C4-2B (cell line): ENCODE data around the gene C11orf65.
"Not testable (repeated sequence)": the region's sequence is repeated elsewhere in the genome, so short reads cannot be mapped to it uniquely, and the experiment has no call there.

ENCODE experiments used
- H3K27ac ChIP-seq: fragments of 450-650 bp; 2 replicates; pipeline ENCODE4 v1.5.1; 2017
- ZFX ChIP-seq: fragments of 450-650 bp; IDR thresholded peaks from 2 replicates; pipeline ENCODE4 v1.6.1; 2017
- TF ChIP-seq, protein P1 (sequence below): fragments of 450-650 bp; conservative IDR thresholded peaks from 2 replicates; pipeline ENCODE4 v1.5.1; 2017; ENCODE audit warnings: mild to moderate bottlenecking

C11orf65 gene

DNA sequence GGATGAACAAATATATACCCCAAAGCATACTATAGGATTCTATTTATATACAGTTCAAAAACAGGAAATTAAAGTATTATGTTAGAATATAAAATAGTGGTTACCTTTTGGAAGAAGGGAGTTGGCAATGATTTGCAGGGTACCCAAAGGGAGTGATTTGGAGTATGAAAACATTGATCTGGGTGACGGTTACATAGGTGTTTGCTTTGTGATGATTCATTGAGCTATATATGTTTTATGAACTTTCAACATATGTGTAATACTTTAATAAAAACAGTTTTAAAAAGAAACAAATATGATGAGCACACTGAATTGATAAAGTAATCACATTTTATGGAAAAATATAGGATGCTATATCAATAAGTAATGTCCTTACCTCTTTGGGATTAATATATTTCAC, 36.0 kb downstream of the C11orf65 start:
- no peak overlapping the region for H3K27ac ChIP-seq
- no peak for TF ChIP-seq ZFX
- TF ChIP-seq, protein P1, sequence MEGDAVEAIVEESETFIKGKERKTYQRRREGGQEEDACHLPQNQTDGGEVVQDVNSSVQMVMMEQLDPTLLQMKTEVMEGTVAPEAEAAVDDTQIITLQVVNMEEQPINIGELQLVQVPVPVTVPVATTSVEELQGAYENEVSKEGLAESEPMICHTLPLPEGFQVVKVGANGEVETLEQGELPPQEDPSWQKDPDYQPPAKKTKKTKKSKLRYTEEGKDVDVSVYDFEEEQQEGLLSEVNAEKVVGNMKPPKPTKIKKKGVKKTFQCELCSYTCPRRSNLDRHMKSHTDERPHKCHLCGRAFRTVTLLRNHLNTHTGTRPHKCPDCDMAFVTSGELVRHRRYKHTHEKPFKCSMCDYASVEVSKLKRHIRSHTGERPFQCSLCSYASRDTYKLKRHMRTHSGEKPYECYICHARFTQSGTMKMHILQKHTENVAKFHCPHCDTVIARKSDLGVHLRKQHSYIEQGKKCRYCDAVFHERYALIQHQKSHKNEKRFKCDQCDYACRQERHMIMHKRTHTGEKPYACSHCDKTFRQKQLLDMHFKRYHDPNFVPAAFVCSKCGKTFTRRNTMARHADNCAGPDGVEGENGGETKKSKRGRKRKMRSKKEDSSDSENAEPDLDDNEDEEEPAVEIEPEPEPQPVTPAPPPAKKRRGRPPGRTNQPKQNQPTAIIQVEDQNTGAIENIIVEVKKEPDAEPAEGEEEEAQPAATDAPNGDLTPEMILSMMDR, result no peak

DNA sequence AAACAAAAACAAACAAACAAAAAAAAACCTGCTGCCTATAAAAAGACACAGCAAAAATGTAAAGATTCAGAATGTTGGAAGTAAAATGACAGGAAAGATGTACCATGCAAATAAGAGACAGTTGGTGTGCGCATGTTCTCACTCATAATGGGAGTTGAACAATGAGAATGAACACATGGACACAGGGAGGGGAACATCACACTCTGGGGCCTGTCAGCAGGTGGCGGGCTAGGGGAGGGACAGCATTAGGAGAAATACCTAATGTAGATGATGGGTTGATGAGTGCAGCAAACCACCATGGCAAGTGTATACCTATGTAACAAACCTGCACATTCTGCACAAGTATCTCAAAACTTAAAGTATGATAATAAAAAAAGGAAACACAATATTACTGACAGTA, 49.8 kb downstream of the C11orf65 start:
- H3K27ac ChIP-seq, result not testable (repeated sequence)
- TF ChIP-seq, protein P1, result peak; percentile 78

DNA sequence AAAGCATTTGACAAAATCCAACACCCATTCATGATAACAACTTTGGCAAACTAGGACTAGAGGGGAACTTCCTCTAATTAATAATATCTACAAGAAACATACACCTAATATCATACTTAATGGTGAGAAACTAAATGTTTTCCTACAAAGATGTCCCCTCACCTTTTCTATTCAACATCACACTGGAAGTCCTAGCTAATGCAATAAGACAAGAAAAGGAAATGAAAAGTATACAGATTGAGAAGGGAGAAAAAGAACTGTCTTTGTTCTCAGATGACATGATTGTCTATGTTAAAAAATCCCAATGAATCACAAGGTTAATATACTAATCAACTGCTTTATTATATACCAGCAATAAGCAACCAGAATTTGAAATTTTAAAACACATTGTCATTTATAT, 52.4 kb downstream of the C11orf65 start:
- TF ChIP-seq ZFX, result no peak
- TF ChIP-seq, protein P1, result no peak
- H3K27ac ChIP-seq, result no peak overlapping the region

DNA sequence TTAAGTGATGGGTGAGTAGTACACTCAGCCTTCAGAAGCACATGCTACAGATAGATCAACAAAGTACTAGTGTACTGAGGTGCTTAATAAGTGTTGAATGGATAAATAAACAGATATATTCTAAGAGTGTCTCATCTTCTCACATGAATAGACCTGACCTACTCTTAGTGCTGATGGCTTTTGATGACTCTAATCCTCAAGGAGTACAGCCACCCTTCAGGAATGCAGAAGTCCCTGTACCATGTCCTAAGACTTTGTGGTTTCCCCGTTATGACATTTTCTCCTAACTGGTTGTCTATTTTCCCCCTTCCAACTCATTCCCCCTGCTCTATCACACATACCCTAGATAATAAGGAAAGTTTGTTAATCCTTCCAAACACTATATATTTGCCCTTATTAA, 61.6 kb downstream of the C11orf65 start:
- no peak overlapping the region for H3K27ac ChIP-seq
- no peak for TF ChIP-seq ZFX
- TF ChIP-seq, protein P1, result no peak

DNA sequence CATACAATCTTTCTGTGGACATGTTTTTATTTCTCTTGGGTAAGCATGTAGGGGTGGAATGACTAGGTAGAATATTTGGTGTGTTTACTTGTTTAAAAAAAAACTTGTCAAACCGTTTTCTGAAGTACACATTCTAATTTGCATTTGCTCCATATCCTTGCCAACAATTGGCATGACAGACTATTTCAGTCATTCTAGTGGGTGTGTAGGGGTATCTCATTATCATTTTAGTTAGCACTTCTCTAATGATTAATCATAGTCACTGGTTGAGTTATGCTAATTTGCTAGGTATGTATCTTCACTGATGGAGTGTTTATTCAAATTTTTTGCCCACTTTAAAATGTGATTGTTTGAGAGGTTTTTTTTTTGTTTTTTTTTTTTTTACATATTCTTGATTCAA, 64.3 kb downstream of the C11orf65 start:
- no peak overlapping the region for H3K27ac ChIP-seq
- TF ChIP-seq, protein P1, result no peak
- no peak for TF ChIP-seq ZFX

DNA sequence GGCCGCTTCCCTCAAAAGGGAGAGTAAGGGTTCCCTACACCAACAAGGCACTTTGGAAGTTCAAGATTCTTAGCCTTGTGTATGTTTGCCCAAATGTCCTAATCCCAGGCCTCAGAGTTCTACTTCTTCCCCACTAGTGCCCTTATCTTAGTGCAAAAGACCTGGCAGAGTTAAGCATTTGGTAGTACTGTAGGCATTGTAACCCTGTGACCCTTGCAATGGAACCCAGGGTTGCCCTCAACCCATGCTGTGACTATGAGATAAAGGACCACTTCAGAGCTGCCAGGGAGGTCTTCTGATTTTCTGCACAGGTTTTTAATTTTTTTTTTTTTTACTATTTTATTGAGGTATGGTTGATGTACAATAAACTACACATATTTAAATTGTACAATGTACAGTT, 65.1 kb downstream of the C11orf65 start:
- TF ChIP-seq ZFX, result no peak
- TF ChIP-seq, protein P1, result no peak
- H3K27ac ChIP-seq, result no peak overlapping the region

DNA sequence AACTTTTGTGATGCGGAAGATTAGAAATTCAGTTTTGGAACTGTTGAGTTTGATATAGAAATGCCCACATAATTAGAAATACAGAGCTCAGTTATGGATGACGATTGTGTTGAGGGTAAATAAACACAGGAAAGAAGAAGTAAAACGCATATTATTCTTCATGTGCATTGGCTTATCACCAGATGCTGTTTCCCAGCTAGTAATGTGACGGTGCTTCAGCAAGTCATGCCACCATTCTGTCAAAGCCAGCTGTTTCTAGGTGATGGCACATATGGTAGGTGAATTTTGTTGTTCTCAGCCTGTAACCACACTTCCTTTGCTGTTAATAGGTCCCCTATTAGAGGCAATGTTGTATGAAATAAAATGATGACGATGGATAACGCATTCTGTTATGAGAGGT, 68.9 kb downstream of the C11orf65 start:
- TF ChIP-seq, protein P1, result no peak
- TF ChIP-seq ZFX, result no peak
- no peak overlapping the region for H3K27ac ChIP-seq

DNA sequence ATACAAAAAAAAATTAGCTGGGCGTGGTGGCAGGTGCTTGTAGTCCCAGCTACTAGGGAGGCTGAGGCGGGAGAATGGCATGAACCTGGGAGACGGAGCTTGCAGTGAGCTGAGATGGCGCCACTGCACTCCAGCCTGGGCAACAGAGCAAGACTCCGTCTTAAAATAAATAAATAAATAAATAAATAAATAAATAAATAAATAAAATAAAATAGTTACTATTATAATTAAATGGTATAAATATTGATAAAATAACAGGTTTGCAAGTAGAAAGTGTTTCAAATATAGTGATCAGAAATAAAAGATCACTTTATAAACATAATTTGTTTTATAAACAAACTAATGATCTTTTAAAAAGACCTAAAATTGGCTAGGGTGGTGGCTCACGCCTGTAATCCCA, 70.7 kb downstream of the C11orf65 start:
- H3K27ac ChIP-seq, result not testable (repeated sequence)
